Cardiac fibroblast (primary cell): Measurements from ENCODE around the gene RPRM.
"Not testable (repeated sequence)": the region's sequence is repeated elsewhere in the genome, so short reads cannot be mapped to it uniquely, and the experiment has no call there.

ENCODE experiments used
- DNase-seq, 2 donors: peaks; one replicate each; pipeline versions ENCODE4 v3.0.0 to v3.0.0-alpha.2; 2010; ENCODE audit warnings: low read depth in 2 of 2
- H3K4me3 ChIP-seq, 2 donors: replicated peaks in 1 of 2; 1 replicate in 1 of 2; 2 replicates in 1 of 2; pipeline ENCODE4 v1.5.1; 2011; ENCODE audit warnings: low read depth in 2 of 2, low read length in 2 of 2, mild to moderate bottlenecking in 2 of 2, moderate library complexity in 1 of 2
- CTCF ChIP-seq: IDR thresholded peaks from one replicate; pipeline ENCODE4 v1.5.1; 2011; ENCODE audit warnings: low read depth, mild to moderate bottlenecking, low read length, inconsistent platforms

Gene RPRM

GRCh38 chr2:153478289-153479261 lies at the start of gene RPRM:
RPRM (minus strand) TSS chr2:153478762; CDS start chr2:153478565, 197 bp downstream.
- peak; percentile 64 for TF ChIP-seq CTCF
- peak; percentile 46 to 61 for DNase-seq
- peak within 1 kb of the TSS; percentile 44 to 51 for H3K4me3 ChIP-seq

- DNase-seq: peak; percentile 63 to 66
- peak; percentile 64 for TF ChIP-seq CTCF
- no peak overlapping the region for H3K4me3 ChIP-seq
These were observed 40.8 kb upstream of the RPRM start for GRCh38 chr2:153519257-153519875.

GRCh38 chr2:153512331-153512730 lies 33.8 kb upstream of the RPRM start:
- no peak for DNase-seq
- no peak for TF ChIP-seq CTCF
- H3K4me3 ChIP-seq: no peak overlapping the region

GRCh38 chr2:153510996-153511395 lies 32.4 kb upstream of the RPRM start:
- no peak for DNase-seq
- H3K4me3 ChIP-seq: no peak overlapping the region
- TF ChIP-seq CTCF: no peak

- no peak for DNase-seq
- TF ChIP-seq CTCF: no peak
- H3K4me3 ChIP-seq: no peak overlapping the region
These were observed 30.6 kb upstream of the RPRM start for GRCh38 chr2:153509133-153509532.

- DNase-seq, H3K4me3 ChIP-seq: not testable (repeated sequence)
These were observed 27.9 kb upstream of the RPRM start for GRCh38 chr2:153506499-153506898.

- no peak for DNase-seq
- H3K4me3 ChIP-seq: no peak overlapping the region
- no peak for TF ChIP-seq CTCF
These were observed 20.9 kb upstream of the RPRM start for GRCh38 chr2:153499439-153499838.
